Measurements from ENCODE around the gene CACNA1C.

Gene CACNA1C

GRCh38 chr12:2140858-2141519 lies 88.2 kb downstream of the CACNA1C start:
- DNase-seq (ENCODE audit: low spot score): no peak

GRCh38 chr12:2142068-2142467 lies 89.3 kb downstream of the CACNA1C start:
- DNase-seq (ENCODE audit: low spot score): no peak

GRCh38 chr12:2144951-2145350 lies 92.2 kb downstream of the CACNA1C start:
- no peak for DNase-seq (ENCODE audit: low spot score)

GRCh38 chr12:2145433-2145998 lies 92.7 kb downstream of the CACNA1C start:
- DNase-seq (ENCODE audit: low spot score): no peak

GRCh38 chr12:2147335-2147734 lies 94.5 kb downstream of the CACNA1C start:
- no peak for DNase-seq (ENCODE audit: low spot score)

GRCh38 chr12:2149091-2149490 lies 96.3 kb downstream of the CACNA1C start:
- DNase-seq (ENCODE audit: low spot score): no peak

- no peak for DNase-seq (ENCODE audit: low spot score)
Measured at GRCh38 chr12:2150833-2151232, 98.0 kb downstream of the CACNA1C start.

GRCh38 chr12:2151391-2151790 lies 98.6 kb downstream of the CACNA1C start:
- no peak for DNase-seq (ENCODE audit: low spot score)

- no peak for DNase-seq (ENCODE audit: low spot score)
Measured at GRCh38 chr12:2152134-2152533, 99.3 kb downstream of the CACNA1C start.

- DNase-seq (ENCODE audit: low spot score): no peak
Measured at GRCh38 chr12:2154050-2154449, 101.3 kb downstream of the CACNA1C start.

GRCh38 chr12:2154521-2154920 lies 101.7 kb downstream of the CACNA1C start:
- DNase-seq (ENCODE audit: low spot score): no peak

GRCh38 chr12:2156333-2156732 lies 103.5 kb downstream of the CACNA1C start:
- DNase-seq (ENCODE audit: low spot score): no peak

GRCh38 chr12:2160043-2160442 lies 107.3 kb downstream of the CACNA1C start:
- no peak for DNase-seq (ENCODE audit: low spot score)

GRCh38 chr12:2161473-2161872 lies 108.7 kb downstream of the CACNA1C start:
- no peak for DNase-seq (ENCODE audit: low spot score)

- DNase-seq (ENCODE audit: low spot score): peak; percentile 15
Measured at GRCh38 chr12:2163177-2163941, 110.6 kb downstream of the CACNA1C start.

- no peak for DNase-seq (ENCODE audit: low spot score)
Measured at GRCh38 chr12:2165021-2165420, 112.2 kb downstream of the CACNA1C start.

GRCh38 chr12:2165927-2166326 lies 113.1 kb downstream of the CACNA1C start:
- no peak for DNase-seq (ENCODE audit: low spot score)

- DNase-seq (ENCODE audit: low spot score): no peak
Measured at GRCh38 chr12:2166696-2167095, 113.9 kb downstream of the CACNA1C start.

GRCh38 chr12:2167231-2167630 lies 114.4 kb downstream of the CACNA1C start:
- no peak for DNase-seq (ENCODE audit: low spot score)

GRCh38 chr12:2168808-2169207 lies 116.0 kb downstream of the CACNA1C start:
- DNase-seq (ENCODE audit: low spot score): peak; percentile 44

- DNase-seq (ENCODE audit: low spot score): no peak
Measured at GRCh38 chr12:2169489-2169888, 116.7 kb downstream of the CACNA1C start.

GRCh38 chr12:2169940-2170339 lies 117.2 kb downstream of the CACNA1C start:
- DNase-seq (ENCODE audit: low spot score): no peak

- DNase-seq (ENCODE audit: low spot score): no peak
Measured at GRCh38 chr12:2170376-2170775, 117.6 kb downstream of the CACNA1C start.

Measured in HuH-7 (cell line).